ENCODE data around the gene FGF12. TPM values are rescaled to one million over a fixed set of nuclear protein-coding genes. Genes with fewer than 3 reads are reported as not detected.

The FGF12 gene
- total and polyA plus RNA-seq, 11 donors = 21.8 to 420 (median 265) TPM

GRCh38 chr3:192397012-192397411 lies 330.3 kb downstream of the FGF12 start:
- DNase-seq = no peak
- H3K27ac ChIP-seq = no peak overlapping the region
- H3K27me3 ChIP-seq = no peaks in the 10 kb centered on the region
- no peaks in the 10 kb centered on the region for H3K4me1 ChIP-seq
- H3K4me3 ChIP-seq = no peak overlapping the region
- H3K9me3 ChIP-seq = no peaks in the 10 kb centered on the region
- WGBS, 4 donors = 87 to 96% (median 92%) methylated on average over 3 of the region's 3 CpGs
- no peak for TF ChIP-seq CTCF (IDR thresholded peaks at IDR 0.05)
- no peak for TF ChIP-seq POLR2A (IDR thresholded peaks at IDR 0.05)
- intact Hi-C loops (cut with DNase I) = no loop called here
- peaks cover 0 to 2% (median 0%) of the 10 kb centered on the region in 9 donors for H3K36me3 ChIP-seq
- no peak for ATAC-seq

- DNase-seq = no peak
- WGBS, 4 donors = 85 to 87% (median 86%) methylated on average over 5 of the region's 5 CpGs
- no peaks in the 10 kb centered on the region for H3K4me1 ChIP-seq
- no peaks in the 10 kb centered on the region for H3K27me3 ChIP-seq
- H3K36me3 ChIP-seq = no peaks in the 10 kb centered on the region
- TF ChIP-seq CTCF (IDR thresholded peaks at IDR 0.05) (no peak), POLR2A (IDR thresholded peaks at IDR 0.05) (no peak)
- H3K27ac ChIP-seq = no peak overlapping the region
- intact Hi-C loops (cut with DNase I) = no loop called here
- H3K4me3 ChIP-seq = no peak overlapping the region
- no peak for ATAC-seq
- H3K9me3 ChIP-seq = no peaks in the 10 kb centered on the region
These were observed 331.8 kb downstream of the FGF12 start for GRCh38 chr3:192395506-192395905.

GRCh38 chr3:192392986-192393385 lies 334.4 kb downstream of the FGF12 start:
- no peak overlapping the region for H3K4me3 ChIP-seq
- H3K4me1 ChIP-seq = no peaks in the 10 kb centered on the region
- intact Hi-C loops (cut with DNase I) = no loop called here
- DNase-seq (no peak), ATAC-seq (no peak)
- no peaks in the 10 kb centered on the region for H3K9me3 ChIP-seq
- H3K27me3 ChIP-seq = no peaks in the 10 kb centered on the region
- no peak for TF ChIP-seq CTCF (IDR thresholded peaks at IDR 0.05)
- no peak for TF ChIP-seq POLR2A (IDR thresholded peaks at IDR 0.05)
- whole genome bisulfite sequencing, 4 donors = 79 to 95% (median 84%) methylated on average over 4 of the region's 4 CpGs
- no peak overlapping the region for H3K27ac ChIP-seq
- H3K36me3 ChIP-seq = no peaks in the 10 kb centered on the region

GRCh38 chr3:192382861-192383260 lies 344.5 kb downstream of the FGF12 start:
- TF ChIP-seq CTCF (IDR thresholded peaks at IDR 0.05) (no peak), POLR2A (IDR thresholded peaks at IDR 0.05) (no peak)
- intact Hi-C loops (cut with DNase I) = no loop called here
- Histone ChIP-seq H3K36me3 (no peaks in the 10 kb centered on the region), H3K27me3 (no peaks in the 10 kb centered on the region), H3K27ac (no peak overlapping the region), H3K4me3 (no peak overlapping the region), H3K9me3 (no peaks in the 10 kb centered on the region), H3K4me1 (peaks cover 0 to 7% (median 0%) of the 10 kb centered on the region in 12 donors)
- DNase-seq = no peak
- WGBS, 4 donors = 48 to 61% (median 57%) methylated on average over 2 of the region's 2 CpGs
- no peak for ATAC-seq
